ENCODE measurements around the gene DTYMK.
A peak's percentile ranks its signal among the peaks of the same experiment; 100 is the strongest.

DTYMK gene

DNA sequence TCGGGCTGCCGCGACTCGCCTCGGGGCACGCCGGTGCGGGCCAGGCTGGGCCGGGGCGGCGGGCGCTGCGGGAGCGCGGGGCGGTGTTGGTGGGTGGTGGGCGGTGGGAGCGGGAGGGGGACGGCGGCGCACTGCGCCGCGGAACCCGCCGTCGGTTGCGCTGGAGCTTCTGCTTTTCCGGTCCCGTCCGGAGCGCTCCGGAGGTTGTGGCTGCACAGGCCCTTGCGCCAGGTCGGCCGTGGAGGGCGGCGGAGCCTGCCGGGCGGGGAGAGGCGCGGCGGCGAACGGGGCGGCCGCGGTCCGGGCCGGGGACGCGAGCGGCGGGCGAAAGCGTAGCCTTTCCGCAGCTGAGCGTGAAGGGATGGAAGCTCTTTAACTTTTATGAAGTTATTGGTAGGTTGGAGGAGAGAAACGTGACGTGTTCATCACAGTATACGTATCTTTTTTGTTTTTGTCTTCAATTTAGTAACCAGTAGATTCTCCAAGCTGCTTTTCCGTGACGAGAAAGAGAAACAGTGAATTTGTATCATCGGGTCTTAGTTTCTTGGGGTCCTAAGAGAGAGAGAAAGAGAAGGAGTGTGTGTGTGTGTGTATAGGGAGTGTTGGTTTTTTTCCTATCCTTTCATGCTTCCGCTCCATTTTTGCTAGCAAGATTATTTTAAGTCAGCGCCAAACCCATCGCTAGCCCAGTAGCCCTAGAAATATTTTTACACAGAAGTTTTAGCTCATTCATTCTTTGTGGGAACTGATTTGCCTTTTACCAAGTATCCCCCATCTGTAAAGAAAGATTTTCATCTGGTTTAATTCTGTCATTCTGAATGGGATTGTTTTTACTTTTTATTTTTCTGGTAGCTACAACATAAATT is 48.6 kb downstream of the DTYMK start:
- Histone ChIP-seq H3K9ac (ENCODE audit: low read depth, low read length) (peak overlapping the region; percentile 98), H3K36me3 (ENCODE audit: control insufficient read depth, insufficient read depth, low read length) (peaks cover 14% of the 10 kb centered on the region), H3K4me1 (ENCODE audit: control insufficient read depth, insufficient read depth, low read length) (peaks cover 4% of the 10 kb centered on the region), H3K4me3 (ENCODE audit: low read depth, low read length) (peak overlapping the region; percentile 96), H3K9me3 (ENCODE audit: control insufficient read depth, insufficient read depth, low read length) (no peaks in the 10 kb centered on the region), H3K27me3 (ENCODE audit: control insufficient read depth, insufficient read depth, low read length) (no peaks in the 10 kb centered on the region)

DNA sequence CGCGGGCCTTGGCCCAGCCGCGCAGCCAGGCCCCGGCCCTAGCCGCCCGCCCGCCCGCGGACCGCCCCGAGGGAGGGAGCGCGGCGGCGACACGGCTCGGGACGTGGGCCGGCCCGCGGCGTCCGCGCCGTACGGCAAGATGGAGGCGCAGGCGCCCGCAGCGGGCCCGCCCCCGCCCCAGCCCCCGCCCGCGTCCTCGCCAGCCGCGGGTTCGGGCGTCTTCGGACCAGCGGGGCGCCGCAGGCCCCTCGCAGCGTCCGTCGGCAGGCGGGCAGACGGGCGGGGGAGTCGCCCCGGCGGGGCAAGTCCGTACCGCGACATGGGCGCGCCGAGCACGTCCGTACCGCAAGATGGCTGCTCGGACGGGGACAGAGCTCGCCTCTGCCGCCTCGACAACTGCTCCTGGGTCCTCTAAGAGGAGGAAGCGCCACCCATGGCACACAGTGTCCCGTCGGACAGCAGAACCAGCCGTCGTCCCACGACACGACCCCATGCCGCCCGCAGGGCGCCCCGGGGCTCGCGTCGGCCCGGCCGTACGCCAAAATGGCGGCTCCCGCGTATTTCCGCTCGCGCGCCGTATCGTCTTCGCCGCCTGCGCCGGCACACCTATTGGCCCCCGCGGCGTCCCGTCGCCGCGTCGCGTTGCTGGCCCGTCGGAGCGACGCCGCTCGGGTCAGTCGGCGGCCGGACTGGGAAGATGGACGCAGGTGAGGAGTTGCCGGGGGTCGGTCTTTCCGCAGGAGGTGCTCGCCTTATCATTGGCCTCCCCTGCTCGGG is 49.4 kb downstream of the DTYMK start, which contains the start of the genes ATG4B and THAP4:
Gene ATG4B (plus strand): TSS at position 676 of the 777 bp plus-strand sequence. CDS start 22 bp downstream, at position 698.
Gene THAP4 (minus strand): TSS at position 141 of the 777 bp plus-strand sequence. CDS start 141 bp downstream, outside the sequence.
- Histone ChIP-seq H3K27me3 (ENCODE audit: control insufficient read depth, insufficient read depth, low read length) (no peaks in the 10 kb centered on the region), H3K9me3 (ENCODE audit: control insufficient read depth, insufficient read depth, low read length) (no peaks in the 10 kb centered on the region), H3K36me3 (ENCODE audit: control insufficient read depth, insufficient read depth, low read length) (peaks cover 22% of the 10 kb centered on the region), H3K4me3 (ENCODE audit: low read depth, low read length) (peak within 1 kb of the TSS; percentile 96), H3K4me1 (ENCODE audit: control insufficient read depth, insufficient read depth, low read length) (peaks cover 3% of the 10 kb centered on the region), H3K9ac (ENCODE audit: low read depth, low read length) (peak within 1 kb of the TSS; percentile 98)

DNA sequence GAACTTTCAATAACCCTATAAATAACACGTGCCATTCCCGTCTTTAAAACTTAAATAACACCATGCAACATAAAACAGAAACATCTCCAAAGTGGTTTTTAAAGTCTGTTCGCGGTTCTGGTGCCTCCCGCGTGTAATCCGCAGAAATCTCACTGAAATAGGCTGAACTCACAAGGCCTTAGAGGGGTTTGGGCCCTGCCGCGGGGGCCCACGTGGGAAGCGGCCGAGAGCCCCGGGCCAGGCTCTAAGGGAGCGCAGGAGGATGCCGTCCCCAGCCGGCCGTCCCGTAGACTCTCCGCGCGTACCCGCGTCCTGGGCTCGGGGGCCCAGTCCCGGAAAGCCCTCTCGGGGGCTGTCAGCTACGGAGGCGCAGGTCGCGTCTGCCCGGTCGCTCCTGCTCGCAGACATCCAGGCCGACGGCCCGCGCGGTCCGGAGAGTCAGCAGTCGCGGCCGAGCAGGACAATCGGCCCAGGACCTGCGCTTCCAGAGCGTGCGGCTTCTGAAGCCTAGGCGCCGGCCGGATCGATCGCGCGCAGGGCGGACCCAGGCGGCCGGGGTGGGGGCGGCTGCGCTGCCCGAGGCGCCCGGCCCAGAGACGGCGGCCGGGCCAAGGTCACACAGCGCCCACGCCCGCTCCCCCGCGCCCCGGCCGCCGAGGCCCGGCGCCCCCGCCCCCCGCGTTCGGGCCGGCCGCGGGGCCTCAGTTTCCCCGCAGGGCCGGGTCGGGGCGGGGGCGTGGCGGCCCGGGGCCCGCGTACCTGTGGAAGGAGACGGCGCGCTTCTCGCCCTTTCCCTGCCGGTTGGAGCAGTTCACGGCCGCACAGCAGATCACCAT is 50.2 kb downstream of the DTYMK start:
- peak overlapping the region; percentile 77 for H3K4me3 ChIP-seq (ENCODE audit: low read depth, low read length)
- peaks cover 26% of the 10 kb centered on the region for H3K36me3 ChIP-seq (ENCODE audit: control insufficient read depth, insufficient read depth, low read length)
- no peaks in the 10 kb centered on the region for H3K4me1 ChIP-seq (ENCODE audit: control insufficient read depth, insufficient read depth, low read length)
- peak overlapping the region; percentile 29 for H3K9ac ChIP-seq (ENCODE audit: low read depth, low read length)
- H3K27me3 ChIP-seq (ENCODE audit: control insufficient read depth, insufficient read depth, low read length), result no peaks in the 10 kb centered on the region
- no peaks in the 10 kb centered on the region for H3K9me3 ChIP-seq (ENCODE audit: control insufficient read depth, insufficient read depth, low read length)

DNA sequence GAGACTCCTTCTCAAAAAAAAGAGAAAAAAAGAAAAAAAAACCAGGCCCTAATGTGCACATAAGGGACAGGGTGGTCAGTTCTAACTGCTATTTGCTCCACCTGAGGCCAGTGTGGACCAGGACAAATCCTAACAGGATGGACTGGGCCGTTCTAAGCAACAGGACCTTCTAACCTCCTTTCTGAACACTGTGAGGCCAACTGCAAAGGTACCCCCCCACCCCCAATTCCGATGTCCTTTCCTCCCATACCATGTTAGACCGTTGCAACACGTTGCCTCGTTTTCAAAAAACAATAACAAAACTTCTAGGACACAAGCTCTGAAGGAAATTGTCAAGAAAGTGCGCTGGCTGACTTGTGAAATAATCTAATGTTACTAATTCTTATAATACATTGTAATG is 50.9 kb downstream of the DTYMK start:
- Histone ChIP-seq H3K4me1 (ENCODE audit: control insufficient read depth, insufficient read depth, low read length) (no peaks in the 10 kb centered on the region), H3K9me3 (ENCODE audit: control insufficient read depth, insufficient read depth, low read length) (no peaks in the 10 kb centered on the region), H3K4me3 (ENCODE audit: low read depth, low read length) (peak overlapping the region; percentile 77), H3K9ac (ENCODE audit: low read depth, low read length) (peak overlapping the region; percentile 28), H3K27me3 (ENCODE audit: control insufficient read depth, insufficient read depth, low read length) (no peaks in the 10 kb centered on the region), H3K36me3 (ENCODE audit: control insufficient read depth, insufficient read depth, low read length) (peaks cover 26% of the 10 kb centered on the region)

DNA sequence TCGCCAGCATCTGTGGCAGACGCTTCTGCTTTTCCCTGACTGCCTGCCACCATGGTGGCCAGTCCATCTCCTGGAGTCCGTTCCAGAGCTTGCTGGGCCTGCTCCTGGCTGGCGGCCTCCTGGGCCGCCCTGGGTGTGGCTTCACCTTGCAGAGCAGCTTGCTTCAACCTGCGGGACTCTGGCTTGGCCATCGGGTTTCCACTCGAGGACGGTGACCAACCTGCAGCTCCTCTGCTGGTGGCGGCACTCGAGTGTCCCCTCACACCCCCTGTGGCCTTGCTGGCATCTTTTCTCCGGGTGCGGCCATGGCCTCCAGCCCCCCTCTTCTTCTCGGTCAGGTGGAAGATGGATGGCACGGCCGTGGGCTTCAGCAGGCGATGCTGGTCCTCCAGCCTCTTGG is 53.1 kb downstream of the DTYMK start:
- Histone ChIP-seq H3K9ac (ENCODE audit: low read depth, low read length) (no peak overlapping the region), H3K36me3 (ENCODE audit: control insufficient read depth, insufficient read depth, low read length) (peaks cover 25% of the 10 kb centered on the region), H3K4me3 (ENCODE audit: low read depth, low read length) (no peak overlapping the region), H3K4me1 (ENCODE audit: control insufficient read depth, insufficient read depth, low read length) (no peaks in the 10 kb centered on the region), H3K9me3 (ENCODE audit: control insufficient read depth, insufficient read depth, low read length) (no peaks in the 10 kb centered on the region), H3K27me3 (ENCODE audit: control insufficient read depth, insufficient read depth, low read length) (no peaks in the 10 kb centered on the region)

DNA sequence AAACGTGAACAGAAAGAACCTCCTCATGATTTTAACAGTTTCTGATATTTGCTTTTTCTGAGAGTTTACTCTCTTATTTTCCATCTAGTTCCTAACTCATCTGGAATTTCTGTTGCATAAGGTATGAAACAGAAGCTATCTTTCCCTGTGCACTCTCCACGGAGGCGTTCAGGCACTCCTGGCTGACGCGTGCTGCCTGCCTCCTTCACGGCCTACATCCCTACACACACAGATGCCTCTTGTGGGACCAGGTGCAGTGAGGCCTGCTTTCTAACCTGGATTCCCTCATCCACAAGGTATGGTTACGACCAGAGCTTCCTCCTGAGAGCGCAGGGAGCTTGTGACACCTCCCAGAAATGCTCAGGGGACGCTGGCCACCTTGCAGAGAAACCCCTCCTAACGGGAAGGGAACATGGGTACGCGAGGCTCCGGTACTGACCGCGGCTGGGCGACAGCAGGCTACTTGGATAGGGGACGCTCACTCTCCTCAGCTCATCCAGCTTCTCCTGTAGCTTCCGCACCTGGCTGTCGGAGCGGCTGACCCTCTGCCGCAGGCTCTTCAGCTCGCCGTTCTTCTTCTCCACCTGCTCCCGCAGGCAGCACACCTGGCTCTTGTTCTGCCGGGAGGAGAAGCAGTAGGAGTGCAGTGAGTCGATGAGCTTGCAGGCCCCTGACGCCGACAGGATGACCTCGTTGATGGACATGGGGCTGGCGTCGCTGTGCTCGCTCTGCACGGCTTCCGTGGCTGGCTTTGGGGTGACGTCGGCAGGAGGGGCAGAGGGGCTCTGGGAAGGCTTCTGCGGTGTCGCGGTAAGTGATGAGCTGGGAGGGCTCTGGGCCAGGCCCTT is 53.9 kb downstream of the DTYMK start:
- Histone ChIP-seq H3K9ac (ENCODE audit: low read depth, low read length) (no peak overlapping the region), H3K36me3 (ENCODE audit: control insufficient read depth, insufficient read depth, low read length) (peaks cover 25% of the 10 kb centered on the region), H3K9me3 (ENCODE audit: control insufficient read depth, insufficient read depth, low read length) (no peaks in the 10 kb centered on the region), H3K27me3 (ENCODE audit: control insufficient read depth, insufficient read depth, low read length) (no peaks in the 10 kb centered on the region), H3K4me1 (ENCODE audit: control insufficient read depth, insufficient read depth, low read length) (no peaks in the 10 kb centered on the region), H3K4me3 (ENCODE audit: low read depth, low read length) (no peak overlapping the region)

DNA sequence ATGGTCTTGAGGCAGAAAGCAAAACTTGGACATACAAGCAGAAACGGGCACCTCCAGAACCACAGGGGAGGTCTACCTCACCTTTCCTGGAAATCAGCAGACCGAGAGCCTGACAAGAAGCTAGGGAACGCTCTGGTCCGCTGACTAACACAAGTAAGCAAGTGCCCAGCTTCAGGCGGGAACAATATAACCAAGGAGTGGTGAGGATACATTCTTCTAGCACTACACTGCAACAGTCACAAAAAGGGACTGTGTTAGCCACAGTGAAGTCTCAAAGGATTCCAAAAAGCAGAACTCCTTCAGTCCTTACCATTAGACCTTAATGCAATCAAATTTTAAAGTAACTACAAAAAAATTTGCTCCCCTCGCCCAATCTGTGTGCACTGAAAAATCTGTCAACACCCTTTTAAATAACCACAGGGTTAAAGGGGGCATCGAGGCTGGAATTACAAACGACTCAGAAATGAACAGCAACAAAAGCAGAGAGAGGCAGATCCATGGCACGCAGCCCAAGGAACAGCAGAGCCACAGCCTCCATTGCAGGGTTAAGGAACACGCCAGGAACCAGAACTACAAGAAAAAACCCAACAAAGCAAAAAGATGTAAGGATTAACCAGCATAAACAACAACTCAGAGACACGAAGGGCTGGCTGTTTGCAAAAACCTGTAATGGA is 56.7 kb downstream of the DTYMK start:
- Histone ChIP-seq H3K4me3 (ENCODE audit: low read depth, low read length) (no peak overlapping the region), H3K4me1 (ENCODE audit: control insufficient read depth, insufficient read depth, low read length) (no peaks in the 10 kb centered on the region), H3K36me3 (ENCODE audit: control insufficient read depth, insufficient read depth, low read length) (peaks cover 28% of the 10 kb centered on the region), H3K9me3 (ENCODE audit: control insufficient read depth, insufficient read depth, low read length) (no peaks in the 10 kb centered on the region), H3K9ac (ENCODE audit: low read depth, low read length) (no peak overlapping the region), H3K27me3 (ENCODE audit: control insufficient read depth, insufficient read depth, low read length) (no peaks in the 10 kb centered on the region)

DNA sequence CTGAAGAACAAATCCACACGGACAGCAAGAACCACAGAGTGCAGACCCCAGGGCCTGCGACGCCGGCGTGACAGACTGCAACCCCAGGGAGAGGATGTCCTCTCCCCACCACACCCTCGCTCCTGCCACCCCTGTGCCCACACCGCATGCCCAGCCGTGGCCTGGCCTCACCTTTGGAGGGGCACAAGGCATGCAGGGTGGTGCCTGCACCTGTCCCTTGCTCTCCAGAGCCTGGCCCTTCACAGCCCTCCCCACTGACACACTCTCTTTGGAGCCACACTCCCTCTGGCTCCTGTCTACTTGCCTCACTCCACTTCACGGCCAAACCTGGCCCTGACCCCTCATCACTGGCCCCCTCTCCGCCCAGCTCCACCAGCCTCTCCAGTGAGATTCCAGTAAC is 58.9 kb downstream of the DTYMK start:
- H3K4me1 ChIP-seq (ENCODE audit: control insufficient read depth, insufficient read depth, low read length), result no peaks in the 10 kb centered on the region
- peaks cover 17% of the 10 kb centered on the region for H3K36me3 ChIP-seq (ENCODE audit: control insufficient read depth, insufficient read depth, low read length)
- H3K4me3 ChIP-seq (ENCODE audit: low read depth, low read length), result no peak overlapping the region
- H3K9ac ChIP-seq (ENCODE audit: low read depth, low read length), result no peak overlapping the region
- no peaks in the 10 kb centered on the region for H3K9me3 ChIP-seq (ENCODE audit: control insufficient read depth, insufficient read depth, low read length)
- no peaks in the 10 kb centered on the region for H3K27me3 ChIP-seq (ENCODE audit: control insufficient read depth, insufficient read depth, low read length)
